OCI-LY7 (cell line): ENCODE data around the gene MRPL23.

Source experiments
- CTCF ChIP-seq: fragments of 200-600 bp; sonication (generic); conservative IDR thresholded peaks from 2 replicates; pipeline ENCODE4 v1.5.1; 2014; ENCODE audit warnings: mild to moderate bottlenecking, antibody characterized with exemption, low read length, moderate library complexity, mixed read lengths
- EZH2phosphoT487 ChIP-seq: fragments of 200-600 bp; sonication (generic); IDR thresholded peaks from 2 replicates; pipeline ENCODE4 v1.6.1; 2018; ENCODE audit warnings: low read depth, borderline replicate concordance, mild to moderate bottlenecking, mixed run types, antibody characterized with exemption, low read length, moderate library complexity, mixed read lengths

GRCh38 chr11:1936781-1937615 lies 10.1 kb upstream of the MRPL23 start:
- TF ChIP-seq CTCF (no peak), EZH2phosphoT487 (no peak)
